Kidney epithelial cell (primary cell): Measurements from ENCODE around the gene GABRA1. TPM values are rescaled to one million over a fixed set of nuclear protein-coding genes. Genes with fewer than 3 reads are reported as not detected.

Experiments
- DNase-seq: peaks from one replicate; pipeline ENCODE4 v3.0.0-alpha.2; 2010; ENCODE audit warnings: low read depth
- H3K27me3 ChIP-seq: 2 replicates; pipeline ENCODE4 v1.6.0; 2011; ENCODE audit warnings: low read length; ENCODE audit not compliant: control insufficient read depth, insufficient read depth
- H3K36me3 ChIP-seq: 2 replicates; pipeline ENCODE4 v1.5.1; 2011; ENCODE audit warnings: low read length; ENCODE audit not compliant: control insufficient read depth, insufficient read depth
- H3K4me3 ChIP-seq: 2 replicates; pipeline ENCODE4 v1.5.1; 2011; ENCODE audit warnings: low read depth, mild to moderate bottlenecking, control low read depth, low read length
- total RNA-seq: library from RNA; depleted of rRNA; stranded (reverse); fragments of >200 nt; gene quantifications from 2 replicates; pipeline ENCODE4 v1.2.3, GENCODE V29; 2015
- TF ChIP-seq, protein P1 (sequence below): IDR thresholded peaks from 2 replicates; pipeline ENCODE4 v1.5.1; 2011; ENCODE audit warnings: mild to moderate bottlenecking, moderate library complexity, low read length, control low read depth, inconsistent platforms; ENCODE audit not compliant: insufficient read depth, poor library complexity, severe bottlenecking

The GABRA1 gene
- not detected in 2 replicates for total RNA-seq

DNA sequence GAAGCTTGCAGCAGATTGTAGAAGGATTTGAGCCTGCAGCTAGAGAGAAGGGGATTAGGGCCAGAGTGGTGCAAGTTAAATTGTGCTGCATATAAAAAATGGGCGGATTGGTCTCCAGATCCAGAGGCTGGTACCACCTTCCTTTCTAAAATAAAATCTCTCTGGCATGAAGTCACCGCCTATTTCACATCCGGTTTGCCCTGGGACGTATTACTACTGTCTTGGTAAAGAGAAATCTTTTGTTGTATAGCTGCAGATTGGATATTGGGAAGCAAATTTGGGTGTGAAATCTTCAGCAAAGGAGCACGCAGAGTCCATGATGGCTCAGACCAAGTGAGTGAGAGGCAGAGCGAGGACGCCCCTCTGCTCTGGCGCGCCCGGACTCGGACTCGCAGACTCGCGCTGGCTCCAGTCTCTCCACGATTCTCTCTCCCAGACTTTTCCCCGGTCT lies at the start of gene GABRA1:
GABRA1 (plus strand) TSS at position 180 of the 451 bp plus-strand sequence. CDS start 2,691 bp downstream, outside the sequence.
- DNase-seq: no peak
- TF ChIP-seq, protein P1, sequence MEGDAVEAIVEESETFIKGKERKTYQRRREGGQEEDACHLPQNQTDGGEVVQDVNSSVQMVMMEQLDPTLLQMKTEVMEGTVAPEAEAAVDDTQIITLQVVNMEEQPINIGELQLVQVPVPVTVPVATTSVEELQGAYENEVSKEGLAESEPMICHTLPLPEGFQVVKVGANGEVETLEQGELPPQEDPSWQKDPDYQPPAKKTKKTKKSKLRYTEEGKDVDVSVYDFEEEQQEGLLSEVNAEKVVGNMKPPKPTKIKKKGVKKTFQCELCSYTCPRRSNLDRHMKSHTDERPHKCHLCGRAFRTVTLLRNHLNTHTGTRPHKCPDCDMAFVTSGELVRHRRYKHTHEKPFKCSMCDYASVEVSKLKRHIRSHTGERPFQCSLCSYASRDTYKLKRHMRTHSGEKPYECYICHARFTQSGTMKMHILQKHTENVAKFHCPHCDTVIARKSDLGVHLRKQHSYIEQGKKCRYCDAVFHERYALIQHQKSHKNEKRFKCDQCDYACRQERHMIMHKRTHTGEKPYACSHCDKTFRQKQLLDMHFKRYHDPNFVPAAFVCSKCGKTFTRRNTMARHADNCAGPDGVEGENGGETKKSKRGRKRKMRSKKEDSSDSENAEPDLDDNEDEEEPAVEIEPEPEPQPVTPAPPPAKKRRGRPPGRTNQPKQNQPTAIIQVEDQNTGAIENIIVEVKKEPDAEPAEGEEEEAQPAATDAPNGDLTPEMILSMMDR: no peak
- Histone ChIP-seq H3K4me3 (peak within 1 kb of the TSS; percentile 2), H3K36me3 (no peaks in the 10 kb centered on the region), H3K27me3 (peaks cover 11% of the 10 kb centered on the region)

DNA sequence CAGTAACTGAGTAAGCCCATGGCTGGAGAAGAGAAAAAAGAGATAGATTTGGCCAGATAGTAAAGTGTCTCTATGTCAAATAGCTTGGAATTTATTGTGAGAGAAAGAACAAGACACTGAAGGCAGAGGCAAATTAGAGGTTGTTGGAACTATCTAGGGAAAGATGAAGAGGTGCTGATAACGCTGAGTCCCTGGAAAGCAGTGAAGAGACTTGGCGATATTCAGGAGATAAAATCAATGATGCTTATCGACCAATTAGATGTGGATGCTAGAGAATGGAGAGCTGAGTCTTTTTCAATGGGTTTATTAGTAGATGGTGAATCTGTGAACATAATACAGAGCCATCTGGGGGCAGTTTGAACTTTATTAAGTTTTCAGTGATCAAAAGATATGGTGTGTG lies 48.6 kb upstream of the GABRA1 start:
- TF ChIP-seq, protein P1: no peak
- Histone ChIP-seq H3K4me3 (no peak overlapping the region), H3K36me3 (no peaks in the 10 kb centered on the region), H3K27me3 (no peaks in the 10 kb centered on the region)
- DNase-seq: no peak

- TF ChIP-seq, protein P1: no peak
- DNase-seq: no peak
- H3K4me3 ChIP-seq: no peak overlapping the region
- H3K36me3 ChIP-seq: no peaks in the 10 kb centered on the region
- no peaks in the 10 kb centered on the region for H3K27me3 ChIP-seq
These were observed 43.7 kb upstream of the GABRA1 start for GRCh38 chr5:161804263-161804662.

- Histone ChIP-seq H3K27me3 (peaks cover 11% of the 10 kb centered on the region), H3K36me3 (no peaks in the 10 kb centered on the region), H3K4me3 (no peak overlapping the region)
- TF ChIP-seq, protein P1: no peak
- DNase-seq: peak; percentile 9
These were observed 1.2 kb upstream of the GABRA1 start for GRCh38 chr5:161846746-161847145.

GRCh38 chr5:161847447-161847846 lies 473 bp upstream of the GABRA1 start:
- peaks cover 11% of the 10 kb centered on the region for H3K27me3 ChIP-seq
- TF ChIP-seq, protein P1: no peak
- H3K4me3 ChIP-seq: no peak overlapping the region
- no peak for DNase-seq
- no peaks in the 10 kb centered on the region for H3K36me3 ChIP-seq

GRCh38 chr5:161850491-161850890 lies 2.6 kb downstream of the GABRA1 start:
- Histone ChIP-seq H3K36me3 (no peaks in the 10 kb centered on the region), H3K27me3 (peaks cover 11% of the 10 kb centered on the region), H3K4me3 (no peak overlapping the region)
- no peak for DNase-seq
- TF ChIP-seq, protein P1: no peak
